ENCODE results near the gene SMARCB1. TPM values are rescaled to one million over a fixed set of nuclear protein-coding genes. Genes with fewer than 3 reads are reported as not detected.
"Not testable (repeated sequence)": the region's sequence is repeated elsewhere in the genome, so short reads cannot be mapped to it uniquely, and the experiment has no call there.

The SMARCB1 gene
- total RNA-seq, 2 experiments from 2014 or later: 102 to 104 TPM

- CTCF ChIA-PET: interaction anchor here (0.6 to 3.3 kb wide), 28 partner anchors 8 to 252 kb away, joined by 3 to 24 read pairs (median 4); partner anchors contain the start of genes C22orf15, CHCHD10, DERL3 and SLC2A11
- POLR2A ChIA-PET: interaction anchor here (0.6 kb wide), 1 partner anchor 104 kb away, joined by 9 read pairs; no protein-coding TSS in a partner anchor
Observed at GRCh38 chr22:23850136-23850611, 63.4 kb downstream of the SMARCB1 start.

- CTCF ChIA-PET: interaction anchor here (0.6 to 2.7 kb wide), 4 partner anchors 8 to 264 kb away, joined by 3 to 24 read pairs (median 5); partner anchors contain the start of gene MIF
- POLR2A ChIA-PET: interaction anchor here (0.6 to 2.0 kb wide), 9 partner anchors 37 to 482 kb away, joined by 3 to 24 read pairs (median 5); partner anchors contain the start of genes CABIN1, CHCHD10, MIF and MMP11
Observed at GRCh38 chr22:23856721-23857605, 70.2 kb downstream of the SMARCB1 start.

GRCh38 chr22:23857606-23858483 lies 71.1 kb downstream of the SMARCB1 start, which contains the start of gene SLC2A11:
Gene SLC2A11 (plus strand): TSS chr22:23857875. CDS start chr22:23858000, 125 bp downstream.
- POLR2A ChIA-PET: interaction anchor here (0.6 to 2.0 kb wide), 10 partner anchors 36 to 639 kb away, joined by 3 to 24 read pairs (median 5); partner anchors contain the start of genes CABIN1, CHCHD10, MIF and MMP11
- CTCF ChIA-PET: interaction anchor here (0.6 to 2.7 kb wide), 6 partner anchors 9 to 265 kb away, joined by 3 to 24 read pairs (median 4); partner anchors contain the start of gene MIF

GRCh38 chr22:23858484-23858815 lies 71.7 kb downstream of the SMARCB1 start:
- ChIA-PET CTCF (interaction anchor here (1.1 to 2.7 kb wide), 4 partner anchors 9 to 36 kb away, joined by 3 to 24 read pairs (median 6); partner anchors contain the start of gene MIF), POLR2A (interaction anchor here (0.6 to 2.0 kb wide), 2 partner anchors 91 to 640 kb away, joined by 5 to 11 read pairs; partner anchors contain the start of gene CHCHD10)

- ChIA-PET POLR2A (no interaction called here), CTCF (interaction anchor here (1.1 to 2.7 kb wide), 4 partner anchors 10 to 35 kb away, joined by 3 to 24 read pairs (median 6); partner anchors contain the start of gene MIF)
Observed at GRCh38 chr22:23859201-23859600, 72.4 kb downstream of the SMARCB1 start.

- CTCF ChIA-PET: interaction anchor here (0.9 to 1.4 kb wide), 2 partner anchors 10 to 11 kb away, joined by 3 to 4 read pairs; no protein-coding TSS in a partner anchor
- POLR2A ChIA-PET: interaction anchor here (0.6 kb wide), 1 partner anchor 34 kb away, joined by 3 read pairs; the partner anchor contains the start of gene MIF
Observed at GRCh38 chr22:23860187-23860586, 73.4 kb downstream of the SMARCB1 start.

- CTCF ChIA-PET: interaction anchor here (0.6 to 2.1 kb wide), 5 partner anchors 11 to 165 kb away, joined by 3 to 6 read pairs (median 4); no protein-coding TSS in a partner anchor
- POLR2A ChIA-PET: no interaction called here
Observed at GRCh38 chr22:23862103-23862502, 75.3 kb downstream of the SMARCB1 start.

- POLR2A ChIA-PET: not testable (repeated sequence)
- CTCF ChIA-PET: interaction anchor here (1.4 kb wide), 1 partner anchor 15 kb away, joined by 3 read pairs; no protein-coding TSS in a partner anchor
Observed at GRCh38 chr22:23864499-23865154, 77.9 kb downstream of the SMARCB1 start.

GRCh38 chr22:23868580-23868979 lies 81.8 kb downstream of the SMARCB1 start:
- POLR2A ChIA-PET: no interaction called here
- CTCF ChIA-PET: no interaction called here

- CTCF ChIA-PET: interaction anchor here (0.7 to 1.1 kb wide), 3 partner anchors 17 to 230 kb away, joined by 3 read pairs; no protein-coding TSS in a partner anchor
- POLR2A ChIA-PET: no interaction called here
Observed at GRCh38 chr22:23874871-23875270, 88.1 kb downstream of the SMARCB1 start.

GRCh38 chr22:23875801-23876200 lies 89.0 kb downstream of the SMARCB1 start:
- ChIA-PET CTCF (no interaction called here), POLR2A (no interaction called here)

GRCh38 chr22:23877566-23877965 lies 90.8 kb downstream of the SMARCB1 start:
- ChIA-PET POLR2A (interaction anchor here (0.6 kb wide), 1 partner anchor 277 kb away, joined by 4 read pairs; no protein-coding TSS in a partner anchor), CTCF (no interaction called here)

- POLR2A ChIA-PET: no interaction called here
Observed at GRCh38 chr22:23878219-23878618, 91.5 kb downstream of the SMARCB1 start.

GRCh38 chr22:23882370-23882769 lies 95.6 kb downstream of the SMARCB1 start:
- ChIA-PET POLR2A (no interaction called here), CTCF (no interaction called here)

More at GRCh38 chr22:23878219-23878618, 91.5 kb downstream of the SMARCB1 start:
- CTCF ChIA-PET: no interaction called here

- CTCF ChIA-PET: no interaction called here
- POLR2A ChIA-PET: no interaction called here
Observed at GRCh38 chr22:23883658-23884057, 96.9 kb downstream of the SMARCB1 start.

- ChIA-PET POLR2A (no interaction called here), CTCF (no interaction called here)
Observed at GRCh38 chr22:23884140-23884539, 97.4 kb downstream of the SMARCB1 start.
